ENCODE data around the gene SMARCD3. TPM values are rescaled to one million over a fixed set of nuclear protein-coding genes. Genes with fewer than 3 reads are reported as not detected.

SMARCD3 gene
- total and polyA plus RNA-seq, 2 of the 4 experiments (the other 2 are of a cell fraction) = 37.5 to 48.5 TPM

DNA sequence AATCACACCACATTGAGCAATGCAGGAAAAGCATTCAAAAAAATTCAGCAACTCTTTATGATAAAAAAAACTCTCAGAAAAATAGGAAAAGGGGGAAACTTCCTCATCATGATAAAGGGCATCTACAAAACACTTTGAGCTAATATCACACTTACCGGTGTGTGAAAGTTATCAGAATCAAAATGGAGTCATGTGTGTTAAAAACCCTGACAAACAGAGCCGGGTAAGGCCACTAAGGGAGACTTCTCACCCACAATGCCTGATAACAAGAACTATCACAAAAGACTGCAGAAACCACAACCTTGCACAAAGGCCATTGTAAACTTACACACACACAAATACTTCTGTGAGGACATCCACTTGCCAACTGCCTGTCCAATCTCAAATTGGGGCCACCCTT lies 34.8 kb upstream of the SMARCD3 start:
- DNase-seq = no peak
- TF ChIP-seq MAFK (IDR thresholded peaks at IDR 0.05; ENCODE audit: low read depth, low read length) = no peak
- TF ChIP-seq, protein P1, sequence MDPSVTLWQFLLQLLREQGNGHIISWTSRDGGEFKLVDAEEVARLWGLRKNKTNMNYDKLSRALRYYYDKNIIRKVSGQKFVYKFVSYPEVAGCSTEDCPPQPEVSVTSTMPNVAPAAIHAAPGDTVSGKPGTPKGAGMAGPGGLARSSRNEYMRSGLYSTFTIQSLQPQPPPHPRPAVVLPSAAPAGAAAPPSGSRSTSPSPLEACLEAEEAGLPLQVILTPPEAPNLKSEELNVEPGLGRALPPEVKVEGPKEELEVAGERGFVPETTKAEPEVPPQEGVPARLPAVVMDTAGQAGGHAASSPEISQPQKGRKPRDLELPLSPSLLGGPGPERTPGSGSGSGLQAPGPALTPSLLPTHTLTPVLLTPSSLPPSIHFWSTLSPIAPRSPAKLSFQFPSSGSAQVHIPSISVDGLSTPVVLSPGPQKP (IDR thresholded peaks at IDR 0.05; ENCODE audit: borderline replicate concordance, low read depth, low read length) = no peak
- TF ChIP-seq CEBPB (IDR thresholded peaks at IDR 0.05; ENCODE audit: low read depth, low read length) = no peak
- TF ChIP-seq, protein P2, sequence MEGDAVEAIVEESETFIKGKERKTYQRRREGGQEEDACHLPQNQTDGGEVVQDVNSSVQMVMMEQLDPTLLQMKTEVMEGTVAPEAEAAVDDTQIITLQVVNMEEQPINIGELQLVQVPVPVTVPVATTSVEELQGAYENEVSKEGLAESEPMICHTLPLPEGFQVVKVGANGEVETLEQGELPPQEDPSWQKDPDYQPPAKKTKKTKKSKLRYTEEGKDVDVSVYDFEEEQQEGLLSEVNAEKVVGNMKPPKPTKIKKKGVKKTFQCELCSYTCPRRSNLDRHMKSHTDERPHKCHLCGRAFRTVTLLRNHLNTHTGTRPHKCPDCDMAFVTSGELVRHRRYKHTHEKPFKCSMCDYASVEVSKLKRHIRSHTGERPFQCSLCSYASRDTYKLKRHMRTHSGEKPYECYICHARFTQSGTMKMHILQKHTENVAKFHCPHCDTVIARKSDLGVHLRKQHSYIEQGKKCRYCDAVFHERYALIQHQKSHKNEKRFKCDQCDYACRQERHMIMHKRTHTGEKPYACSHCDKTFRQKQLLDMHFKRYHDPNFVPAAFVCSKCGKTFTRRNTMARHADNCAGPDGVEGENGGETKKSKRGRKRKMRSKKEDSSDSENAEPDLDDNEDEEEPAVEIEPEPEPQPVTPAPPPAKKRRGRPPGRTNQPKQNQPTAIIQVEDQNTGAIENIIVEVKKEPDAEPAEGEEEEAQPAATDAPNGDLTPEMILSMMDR (conservative IDR thresholded peaks at IDR 0.05; ENCODE audit: low read depth, low read length) = no peak
- no peak for TF ChIP-seq FOS (IDR thresholded peaks at IDR 0.05; ENCODE audit: low read depth, low read length)
- TF ChIP-seq MXI1 (IDR thresholded peaks at IDR 0.05; ENCODE audit: borderline replicate concordance, low read depth, low read length) = no peak
- no peak for TF ChIP-seq RAD21 (IDR thresholded peaks at IDR 0.05; ENCODE audit: low read length)
- no peak for TF ChIP-seq BHLHE40 (IDR thresholded peaks at IDR 0.05; ENCODE audit: low read depth, low read length)
- TF ChIP-seq, protein P3, sequence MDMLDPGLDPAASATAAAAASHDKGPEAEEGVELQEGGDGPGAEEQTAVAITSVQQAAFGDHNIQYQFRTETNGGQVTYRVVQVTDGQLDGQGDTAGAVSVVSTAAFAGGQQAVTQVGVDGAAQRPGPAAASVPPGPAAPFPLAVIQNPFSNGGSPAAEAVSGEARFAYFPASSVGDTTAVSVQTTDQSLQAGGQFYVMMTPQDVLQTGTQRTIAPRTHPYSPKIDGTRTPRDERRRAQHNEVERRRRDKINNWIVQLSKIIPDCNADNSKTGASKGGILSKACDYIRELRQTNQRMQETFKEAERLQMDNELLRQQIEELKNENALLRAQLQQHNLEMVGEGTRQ (IDR thresholded peaks at IDR 0.05; ENCODE audit: low read depth, low read length) = no peak
- no peak for TF ChIP-seq RFX5 (IDR thresholded peaks at IDR 0.05; ENCODE audit: low read depth, low read length)
- TF ChIP-seq POLR2A (IDR thresholded peaks at IDR 0.05; ENCODE audit: low read depth, low read length) = no peak
- TF ChIP-seq CHD1 (IDR thresholded peaks at IDR 0.05; ENCODE audit: low read depth, low read length) = no peak
- no peak for TF ChIP-seq MAZ (IDR thresholded peaks at IDR 0.05; ENCODE audit: borderline replicate concordance, low read depth, low read length)
- no peak for TF ChIP-seq SMC3 (IDR thresholded peaks at IDR 0.05; ENCODE audit: low read depth, low read length)
- no peak for TF ChIP-seq RCOR1 (IDR thresholded peaks at IDR 0.05; ENCODE audit: insufficient replicate concordance, low read length)
- no peak for TF ChIP-seq NFE2L2 (IDR thresholded peaks at IDR 0.05; ENCODE audit: low read depth, low read length)
- no CpG with 5 or more reads among the region's 2 CpGs for WGBS, 2 experiments (ENCODE audit: extremely low coverage in 2 of 2, insufficient read length in 1 of 2)
- in situ Hi-C loops (cut with MboI; ENCODE audit: low sequenced_read_pairs) (no loop called here), dilution Hi-C loops (cut with HindIII; ENCODE audit: low sequenced_read_pairs, unreplicated experiment) (no loop called here), intact Hi-C loops (cut with micrococcal nuclease) (no loop called here)
- H3K27me3 ChIP-seq (ENCODE audit: control insufficient read depth, insufficient read depth, low read length) = peaks cover 43% of the 10 kb centered on the region
- no peak overlapping the region for H3K4me3 ChIP-seq (ENCODE audit: insufficient read depth, low read depth, low read length)
- H2BK120ac ChIP-seq (ENCODE audit: low read depth, low read length) = no peak overlapping the region
- H3K4me1 ChIP-seq (ENCODE audit: control insufficient read depth, insufficient read depth, low read length) = no peaks in the 10 kb centered on the region
- H3K14ac ChIP-seq (replicated peaks; ENCODE audit: low read depth, low read length) = no peak overlapping the region
- no peaks in the 10 kb centered on the region for H4K20me1 ChIP-seq (ENCODE audit: insufficient read depth, low read length)
- no peak overlapping the region for H2BK15ac ChIP-seq (ENCODE audit: low read depth, low read length)
- no peak overlapping the region for H3K23ac ChIP-seq (ENCODE audit: low read depth, low read length)
- no peak overlapping the region for H4K8ac ChIP-seq (ENCODE audit: low read depth in 2 of 2, low read length in 2 of 2)
- no peak overlapping the region for H3K56ac ChIP-seq (ENCODE audit: extremely low read depth, insufficient read depth, low read length)
- CTCF ChIA-PET = no interaction called here
- H3K9me3 ChIP-seq (ENCODE audit: control insufficient read depth, insufficient read depth, low read length) = peaks cover 2% of the 10 kb centered on the region
- H3K9ac ChIP-seq (ENCODE audit: low read depth, low read length) = no peak overlapping the region
- H3K79me1 ChIP-seq (ENCODE audit: low read depth in 1 of 2, low read length in 2 of 2) = no peaks in the 10 kb centered on the region
- no peak overlapping the region for H3K4ac ChIP-seq (ENCODE audit: low read depth, low read length)
- no peak overlapping the region for H3K27ac ChIP-seq (ENCODE audit: insufficient read depth, low read length)
- BruUV-seq (replicated peaks) = no TSS peak
- no peak overlapping the region for H2BK5ac ChIP-seq (ENCODE audit: low read depth, low read length, poor library complexity, severe bottlenecking)
- H2AK5ac ChIP-seq (ENCODE audit: low read depth, low read length) = no peak overlapping the region
- no peak overlapping the region for H3K4me2 ChIP-seq (ENCODE audit: low read depth, low read length)
- H4K5ac ChIP-seq (ENCODE audit: low read depth, low read length) = no peak overlapping the region
- H2AK9ac ChIP-seq (replicated peaks; ENCODE audit: low read depth, low read length, poor library complexity) = no peak overlapping the region
- H4K91ac ChIP-seq (ENCODE audit: insufficient read depth, low read depth, low read length) = no peak overlapping the region
- H2AFZ ChIP-seq (replicated peaks; ENCODE audit: low read length, poor library complexity) = no peak overlapping the region
- H3K18ac ChIP-seq (ENCODE audit: low read depth, low read length) = no peak overlapping the region
- H3K9me1 ChIP-seq (ENCODE audit: insufficient read depth, low read length) = no peaks in the 10 kb centered on the region
- no peaks in the 10 kb centered on the region for H3K36me3 ChIP-seq (ENCODE audit: control insufficient read depth, insufficient read depth, low read length)
- no peak overlapping the region for H2BK20ac ChIP-seq (ENCODE audit: low read depth, low read length)
- POLR2A ChIA-PET (ENCODE audit: unreplicated experiment) = no interaction called here
- ATAC-seq (ENCODE audit: low read depth) = no peak
